ENCODE measurements around the gene KRT6B. TPM values are rescaled to one million over a fixed set of nuclear protein-coding genes. Genes with fewer than 3 reads are reported as not detected.

KRT6B gene
- total RNA-seq, 1 experiment from 2014 or later, result not detected

DNA sequence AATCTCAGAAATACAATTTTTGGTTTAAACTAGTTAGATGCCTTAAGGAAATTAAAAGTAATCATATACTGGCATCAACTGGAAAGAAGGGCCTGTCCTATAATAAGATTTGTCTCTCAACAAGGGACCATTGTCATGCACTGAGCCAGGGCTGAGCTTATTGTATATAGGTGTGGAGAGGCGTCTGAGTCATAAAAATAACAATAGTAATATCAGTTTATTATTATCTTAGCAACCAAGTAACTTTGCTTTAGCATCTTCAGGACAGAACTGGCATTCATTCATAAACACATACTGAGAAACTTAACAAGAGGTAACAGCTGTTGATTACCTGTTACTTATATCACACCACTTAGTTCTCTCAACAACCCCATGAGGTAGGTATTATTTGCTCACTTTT lies 24.9 kb downstream of the KRT6B start:
- H3K27me3 ChIP-seq (ENCODE audit: control insufficient read depth, insufficient read depth, low read length), result peaks cover 21% of the 10 kb centered on the region
- ChIA-PET POLR2A (no interaction called here), CTCF (interaction anchor here (0.6 kb wide), 1 partner anchor 522 kb away, joined by 6 read pairs; no protein-coding TSS in a partner anchor)
- no peak overlapping the region for H3K27ac ChIP-seq (ENCODE audit: low read length)
- DNase-seq (ENCODE audit: low read depth, low spot score) (no peak), ATAC-seq (no peak)
- no peak overlapping the region for H3K4me3 ChIP-seq (ENCODE audit: low read depth in 2 of 2, low read length in 2 of 2)
- in situ Hi-C loops (cut with HindIII; ENCODE audit: low pct_unique_long_range_greater_than_20kb, low sequenced_read_pairs) (no loop called here), intact Hi-C loops (cut with micrococcal nuclease; ENCODE audit: unreplicated experiment) (no loop called here)
- no peaks in the 10 kb centered on the region for H3K4me1 ChIP-seq (ENCODE audit: control insufficient read depth, insufficient read depth, low read length)
- H3K36me3 ChIP-seq (ENCODE audit: control insufficient read depth, insufficient read depth, low read length), result no peaks in the 10 kb centered on the region
- TF ChIP-seq, protein P1, sequence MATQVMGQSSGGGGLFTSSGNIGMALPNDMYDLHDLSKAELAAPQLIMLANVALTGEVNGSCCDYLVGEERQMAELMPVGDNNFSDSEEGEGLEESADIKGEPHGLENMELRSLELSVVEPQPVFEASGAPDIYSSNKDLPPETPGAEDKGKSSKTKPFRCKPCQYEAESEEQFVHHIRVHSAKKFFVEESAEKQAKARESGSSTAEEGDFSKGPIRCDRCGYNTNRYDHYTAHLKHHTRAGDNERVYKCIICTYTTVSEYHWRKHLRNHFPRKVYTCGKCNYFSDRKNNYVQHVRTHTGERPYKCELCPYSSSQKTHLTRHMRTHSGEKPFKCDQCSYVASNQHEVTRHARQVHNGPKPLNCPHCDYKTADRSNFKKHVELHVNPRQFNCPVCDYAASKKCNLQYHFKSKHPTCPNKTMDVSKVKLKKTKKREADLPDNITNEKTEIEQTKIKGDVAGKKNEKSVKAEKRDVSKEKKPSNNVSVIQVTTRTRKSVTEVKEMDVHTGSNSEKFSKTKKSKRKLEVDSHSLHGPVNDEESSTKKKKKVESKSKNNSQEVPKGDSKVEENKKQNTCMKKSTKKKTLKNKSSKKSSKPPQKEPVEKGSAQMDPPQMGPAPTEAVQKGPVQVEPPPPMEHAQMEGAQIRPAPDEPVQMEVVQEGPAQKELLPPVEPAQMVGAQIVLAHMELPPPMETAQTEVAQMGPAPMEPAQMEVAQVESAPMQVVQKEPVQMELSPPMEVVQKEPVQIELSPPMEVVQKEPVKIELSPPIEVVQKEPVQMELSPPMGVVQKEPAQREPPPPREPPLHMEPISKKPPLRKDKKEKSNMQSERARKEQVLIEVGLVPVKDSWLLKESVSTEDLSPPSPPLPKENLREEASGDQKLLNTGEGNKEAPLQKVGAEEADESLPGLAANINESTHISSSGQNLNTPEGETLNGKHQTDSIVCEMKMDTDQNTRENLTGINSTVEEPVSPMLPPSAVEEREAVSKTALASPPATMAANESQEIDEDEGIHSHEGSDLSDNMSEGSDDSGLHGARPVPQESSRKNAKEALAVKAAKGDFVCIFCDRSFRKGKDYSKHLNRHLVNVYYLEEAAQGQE (IDR thresholded peaks at IDR 0.05; ENCODE audit: insufficient read depth in 1 of 2, low read depth in 2 of 2, low read length in 1 of 2), result no peak
- no peak for TF ChIP-seq POLR2AphosphoS5 (IDR thresholded peaks at IDR 0.05; ENCODE audit: low read depth, low read length)
- no peak for TF ChIP-seq TCF7L2 (IDR thresholded peaks at IDR 0.05; ENCODE audit: low read depth, low read length)
- TF ChIP-seq SIN3A (IDR thresholded peaks at IDR 0.05; ENCODE audit: borderline replicate concordance, insufficient read depth, low read depth, low read length), result no peak
- TF ChIP-seq, protein P2, sequence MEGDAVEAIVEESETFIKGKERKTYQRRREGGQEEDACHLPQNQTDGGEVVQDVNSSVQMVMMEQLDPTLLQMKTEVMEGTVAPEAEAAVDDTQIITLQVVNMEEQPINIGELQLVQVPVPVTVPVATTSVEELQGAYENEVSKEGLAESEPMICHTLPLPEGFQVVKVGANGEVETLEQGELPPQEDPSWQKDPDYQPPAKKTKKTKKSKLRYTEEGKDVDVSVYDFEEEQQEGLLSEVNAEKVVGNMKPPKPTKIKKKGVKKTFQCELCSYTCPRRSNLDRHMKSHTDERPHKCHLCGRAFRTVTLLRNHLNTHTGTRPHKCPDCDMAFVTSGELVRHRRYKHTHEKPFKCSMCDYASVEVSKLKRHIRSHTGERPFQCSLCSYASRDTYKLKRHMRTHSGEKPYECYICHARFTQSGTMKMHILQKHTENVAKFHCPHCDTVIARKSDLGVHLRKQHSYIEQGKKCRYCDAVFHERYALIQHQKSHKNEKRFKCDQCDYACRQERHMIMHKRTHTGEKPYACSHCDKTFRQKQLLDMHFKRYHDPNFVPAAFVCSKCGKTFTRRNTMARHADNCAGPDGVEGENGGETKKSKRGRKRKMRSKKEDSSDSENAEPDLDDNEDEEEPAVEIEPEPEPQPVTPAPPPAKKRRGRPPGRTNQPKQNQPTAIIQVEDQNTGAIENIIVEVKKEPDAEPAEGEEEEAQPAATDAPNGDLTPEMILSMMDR (IDR thresholded peaks at IDR 0.05), result no peak
- H3K9me3 ChIP-seq (ENCODE audit: control insufficient read depth, insufficient read depth, low read depth, low read length), result no peaks in the 10 kb centered on the region
- no TSS peak for BruUV-seq (replicated peaks)

DNA sequence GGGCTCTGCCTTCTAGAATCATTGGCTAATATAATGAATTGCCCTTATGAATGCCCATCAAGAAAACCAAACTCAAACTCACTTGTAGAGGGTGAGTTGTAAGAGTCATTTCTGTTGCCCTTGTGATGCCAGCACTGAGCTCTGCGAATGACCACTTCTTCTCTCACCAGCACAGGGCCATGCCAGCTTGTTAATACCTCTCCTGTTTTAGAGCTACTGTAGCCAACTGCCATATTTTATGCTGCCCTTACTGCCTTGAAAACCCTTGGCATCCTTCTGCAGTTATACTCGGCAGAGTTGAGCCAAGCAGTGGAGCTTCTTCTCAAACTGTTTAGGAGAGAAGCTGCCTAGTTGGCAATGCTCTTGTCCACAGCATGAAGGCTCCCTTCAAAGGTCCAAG lies 25.9 kb downstream of the KRT6B start:
- Histone ChIP-seq H3K27ac (ENCODE audit: low read length) (no peak overlapping the region), H3K4me3 (ENCODE audit: low read depth in 2 of 2, low read length in 2 of 2) (no peak overlapping the region), H3K36me3 (ENCODE audit: control insufficient read depth, insufficient read depth, low read length) (no peaks in the 10 kb centered on the region), H3K27me3 (ENCODE audit: control insufficient read depth, insufficient read depth, low read length) (peaks cover 13% of the 10 kb centered on the region), H3K9me3 (ENCODE audit: control insufficient read depth, insufficient read depth, low read depth, low read length) (no peaks in the 10 kb centered on the region), H3K4me1 (ENCODE audit: control insufficient read depth, insufficient read depth, low read length) (no peaks in the 10 kb centered on the region)
- TF ChIP-seq SIN3A (IDR thresholded peaks at IDR 0.05; ENCODE audit: borderline replicate concordance, insufficient read depth, low read depth, low read length), result no peak
- TF ChIP-seq, protein P1 (IDR thresholded peaks at IDR 0.05; ENCODE audit: insufficient read depth in 1 of 2, low read depth in 2 of 2, low read length in 1 of 2), result no peak
- TF ChIP-seq, protein P2 (IDR thresholded peaks at IDR 0.05), result no peak
- TF ChIP-seq POLR2AphosphoS5 (IDR thresholded peaks at IDR 0.05; ENCODE audit: low read depth, low read length), result no peak
- no peak for TF ChIP-seq TCF7L2 (IDR thresholded peaks at IDR 0.05; ENCODE audit: low read depth, low read length)
- ChIA-PET CTCF (no interaction called here), POLR2A (no interaction called here)
- in situ Hi-C loops (cut with HindIII; ENCODE audit: low pct_unique_long_range_greater_than_20kb, low sequenced_read_pairs) (no loop called here), intact Hi-C loops (cut with micrococcal nuclease; ENCODE audit: unreplicated experiment) (no loop called here)
- DNase-seq (ENCODE audit: low read depth, low spot score) (no peak), ATAC-seq (no peak)
- no TSS peak for BruUV-seq (replicated peaks)

Measured in Panc1 (cell line).